ENCODE data around the gene SH3YL1. TPM values are rescaled to one million over a fixed set of nuclear protein-coding genes. Genes with fewer than 3 reads are reported as not detected.
A peak's percentile ranks its signal among the peaks of the same experiment; 100 is the strongest.

The SH3YL1 gene
- total RNA-seq: 10 to 100 TPM; 14.9 to 31.4 (median 26.7) TPM

- H3K9me3 ChIP-seq: no peaks in the 10 kb centered on the region
- H3K27me3 ChIP-seq: no peaks in the 10 kb centered on the region
- peak within 1 kb of the TSS in 3 of 4 donors; percentile 80 to 86 (median 82) for H3K27ac ChIP-seq
- TF ChIP-seq POLR2A (IDR thresholded peaks at IDR 0.05): no peak
- peak in 1 of 4 experiments; percentile 2 for TF ChIP-seq CTCF (IDR thresholded peaks at IDR 0.05)
- H3K4me1 ChIP-seq: peaks cover 0 to 47% (median 0%) of the 10 kb centered on the region in 3 donors
- ATAC-seq: peak; percentile 16
- no CpG with 5 or more reads among the region's 77 CpGs for WGBS, 2 donors (ENCODE audit: low coverage in 1 of 2)
- peak within 1 kb of the TSS; percentile 85 to 87 for H3K4me3 ChIP-seq
- peaks cover 0 to 8% of the 10 kb centered on the region in 2 donors for H3K36me3 ChIP-seq
Measured at GRCh38 chr2:263774-264492, at the start of gene SH3YL1. SH3YL1 (minus strand) TSS chr2:264032; CDS start chr2:263984, 48 bp downstream.

- Histone ChIP-seq H3K4me3 (no peak overlapping the region), H3K36me3 (no peaks in the 10 kb centered on the region), H3K27me3 (peaks cover 38% of the 10 kb centered on the region), H3K27ac (no peak overlapping the region), H3K4me1 (no peaks in the 10 kb centered on the region), H3K9me3 (no peaks in the 10 kb centered on the region)
- no peak for ATAC-seq
- TF ChIP-seq POLR2A (IDR thresholded peaks at IDR 0.05): no peak
- TF ChIP-seq POLR2AphosphoS5 (IDR thresholded peaks at IDR 0.05): no peak
- no peak for TF ChIP-seq EP300 (IDR thresholded peaks at IDR 0.05)
- no peak for TF ChIP-seq CTCF (IDR thresholded peaks at IDR 0.05)
- 60 to 62% methylated on average over 4 of the region's 5 CpGs for WGBS, 2 donors (ENCODE audit: low coverage in 1 of 2)
Measured at GRCh38 chr2:310994-311393, 47.2 kb upstream of the SH3YL1 start.

- 56 to 61% methylated on average over 9 to 10 of the region's 10 CpGs for WGBS, 2 donors (ENCODE audit: low coverage in 1 of 2)
- Histone ChIP-seq H3K4me3 (no peak overlapping the region), H3K9me3 (no peaks in the 10 kb centered on the region), H3K27me3 (peaks cover 29% of the 10 kb centered on the region), H3K36me3 (no peaks in the 10 kb centered on the region), H3K4me1 (no peaks in the 10 kb centered on the region), H3K27ac (no peak overlapping the region)
- TF ChIP-seq POLR2AphosphoS5 (IDR thresholded peaks at IDR 0.05): no peak
- no peak for TF ChIP-seq POLR2A (IDR thresholded peaks at IDR 0.05)
- no peak for TF ChIP-seq EP300 (IDR thresholded peaks at IDR 0.05)
- no peak for TF ChIP-seq CTCF (IDR thresholded peaks at IDR 0.05)
- ATAC-seq: no peak
Measured at GRCh38 chr2:309954-310510, 46.2 kb upstream of the SH3YL1 start.

GRCh38 chr2:309148-309953 lies 45.5 kb upstream of the SH3YL1 start:
- TF ChIP-seq CTCF (IDR thresholded peaks at IDR 0.05) (no peak), EP300 (IDR thresholded peaks at IDR 0.05) (no peak), POLR2A (IDR thresholded peaks at IDR 0.05) (no peak), POLR2AphosphoS5 (IDR thresholded peaks at IDR 0.05) (no peak)
- no peak overlapping the region for H3K4me3 ChIP-seq
- H3K36me3 ChIP-seq: no peaks in the 10 kb centered on the region
- WGBS, 2 donors (ENCODE audit: low coverage in 1 of 2): 28 to 59% methylated on average over 5 to 8 of the region's 13 CpGs
- ATAC-seq: no peak
- H3K9me3 ChIP-seq: no peaks in the 10 kb centered on the region
- peaks cover 22% of the 10 kb centered on the region for H3K27me3 ChIP-seq
- H3K4me1 ChIP-seq: no peaks in the 10 kb centered on the region
- H3K27ac ChIP-seq: no peak overlapping the region

Data from gastroesophageal sphincter (tissue), 4 donors.